ENCODE measurements around the gene PAGR1.
"Not testable (repeated sequence)": the region's sequence is repeated elsewhere in the genome, so short reads cannot be mapped to it uniquely, and the experiment has no call there.

The PAGR1 gene

DNA sequence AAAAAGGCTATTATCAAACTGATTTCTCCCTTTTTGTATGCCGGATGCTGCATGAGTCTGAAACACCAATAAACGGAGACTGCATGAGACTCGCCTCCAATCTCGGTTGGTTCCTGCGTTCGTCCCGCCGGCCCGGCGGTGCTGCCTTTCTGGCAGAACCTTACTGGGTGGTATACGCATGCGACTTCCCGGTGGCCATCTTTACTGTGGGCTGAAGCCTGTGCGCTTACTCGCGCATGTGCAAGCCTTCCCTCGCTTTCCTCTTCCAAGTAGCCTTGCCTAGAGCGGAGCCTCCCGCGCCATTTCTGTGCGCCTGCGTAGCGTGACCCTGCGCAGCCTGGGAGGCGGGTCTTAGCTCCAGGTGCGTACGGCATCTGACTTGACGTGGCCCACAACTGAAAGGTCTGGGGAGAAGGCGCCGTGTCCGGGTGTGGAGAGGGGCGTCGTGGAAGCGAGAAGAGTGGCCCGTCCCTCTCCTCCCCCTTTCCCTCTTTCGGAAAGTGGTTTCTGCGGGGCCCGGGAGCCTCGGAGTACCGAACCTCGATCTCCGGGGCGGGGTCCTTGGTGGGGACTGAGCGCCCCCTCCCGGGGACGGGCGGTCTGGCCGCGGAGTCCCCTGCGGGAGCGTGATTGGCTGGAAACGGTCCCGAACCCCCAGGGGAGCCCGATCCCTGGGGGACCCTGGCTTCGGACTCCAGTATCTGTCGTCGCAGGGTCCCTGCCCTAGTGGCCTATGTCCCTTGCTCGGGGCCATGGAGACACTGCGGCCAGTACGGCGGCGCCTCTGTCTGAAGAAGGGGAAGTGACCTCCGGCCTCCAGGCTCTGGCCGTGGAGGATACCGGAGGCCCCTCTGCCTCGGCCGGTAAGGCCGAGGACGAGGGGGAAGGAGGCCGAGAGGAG, at the start of gene PAGR1:
PAGR1 (plus strand) TSS at position 360 of the 901 bp plus-strand sequence; CDS start at position 734, 374 bp downstream.
- DNase-seq (ENCODE audit: low spot score), result peak; percentile 98

DNA sequence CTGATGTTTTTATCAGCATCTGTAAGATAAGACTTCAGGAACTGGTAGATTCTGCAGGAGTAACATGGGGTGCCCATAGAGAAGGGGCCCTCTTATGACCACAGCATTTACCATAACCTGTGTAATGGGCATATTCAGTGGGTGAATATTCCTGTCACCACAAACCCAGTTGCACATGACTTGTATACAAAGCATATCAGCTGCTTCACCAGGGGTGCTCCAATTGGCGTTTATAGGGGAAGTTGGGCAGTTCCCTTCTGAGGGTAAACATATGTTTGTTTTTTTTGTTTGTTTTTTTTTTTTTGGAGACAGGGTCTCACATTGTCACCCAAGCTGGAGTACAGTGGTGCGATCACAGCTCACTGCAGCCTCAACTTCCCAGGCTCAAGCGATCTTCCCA, 49.4 kb upstream of the PAGR1 start:
- no peak for DNase-seq (ENCODE audit: low spot score)

DNA sequence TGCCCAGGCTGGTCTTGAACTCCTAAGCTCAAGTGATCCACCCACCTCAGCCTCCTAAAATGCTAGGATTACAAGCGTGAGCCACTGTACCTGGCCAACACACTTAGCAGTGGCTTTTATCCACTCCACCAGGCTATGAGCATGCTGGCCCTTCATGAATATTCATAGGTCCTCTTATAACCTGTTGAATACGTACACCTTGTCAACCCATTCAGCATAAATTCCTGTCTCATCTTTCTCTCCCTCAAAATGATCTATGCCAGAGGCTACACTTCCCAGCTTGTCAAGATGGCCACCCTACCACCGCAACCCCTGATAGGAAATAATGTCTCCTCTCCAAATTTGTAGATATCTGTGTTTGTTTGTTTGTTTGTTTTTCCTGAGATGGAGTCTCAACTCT, 48.9 kb upstream of the PAGR1 start:
- DNase-seq (ENCODE audit: low spot score), result no peak

- no peak for DNase-seq (ENCODE audit: low spot score)
Observed at GRCh38 chr16:29769507-29769906, 46.4 kb upstream of the PAGR1 start.

DNA sequence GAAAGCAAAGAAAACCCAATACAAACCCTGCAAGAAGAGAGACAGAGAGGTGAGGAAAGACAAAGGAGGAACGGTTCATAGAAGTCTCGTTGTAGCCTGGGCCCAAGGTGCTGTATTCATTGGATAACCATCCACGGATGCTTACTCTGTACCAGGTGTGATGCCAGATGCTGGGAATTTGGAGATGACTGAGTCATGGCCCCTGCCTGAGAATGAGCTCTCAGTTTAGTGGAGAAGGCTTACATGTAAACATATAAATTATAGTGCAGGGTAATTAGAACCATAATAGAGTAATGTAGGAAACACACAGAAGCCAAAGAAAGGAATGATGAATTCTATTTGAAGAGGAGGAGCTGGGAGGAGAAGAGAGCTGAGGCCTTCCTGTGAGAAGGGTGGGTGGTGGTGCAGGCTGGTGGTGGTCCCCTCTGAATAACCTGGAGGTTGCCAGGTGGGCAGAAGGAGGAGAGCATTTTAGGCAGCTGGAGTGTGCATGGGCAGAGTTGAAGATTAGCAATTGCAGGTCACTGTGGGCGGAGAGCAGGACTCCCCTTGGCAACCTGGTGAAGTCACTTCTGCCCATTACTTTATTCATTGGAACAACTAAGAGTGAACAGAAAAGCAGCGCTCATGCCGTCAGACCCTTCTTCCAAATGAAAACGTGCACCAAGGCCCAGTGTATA, 45.6 kb upstream of the PAGR1 start:
- DNase-seq (ENCODE audit: low spot score), result no peak

DNA sequence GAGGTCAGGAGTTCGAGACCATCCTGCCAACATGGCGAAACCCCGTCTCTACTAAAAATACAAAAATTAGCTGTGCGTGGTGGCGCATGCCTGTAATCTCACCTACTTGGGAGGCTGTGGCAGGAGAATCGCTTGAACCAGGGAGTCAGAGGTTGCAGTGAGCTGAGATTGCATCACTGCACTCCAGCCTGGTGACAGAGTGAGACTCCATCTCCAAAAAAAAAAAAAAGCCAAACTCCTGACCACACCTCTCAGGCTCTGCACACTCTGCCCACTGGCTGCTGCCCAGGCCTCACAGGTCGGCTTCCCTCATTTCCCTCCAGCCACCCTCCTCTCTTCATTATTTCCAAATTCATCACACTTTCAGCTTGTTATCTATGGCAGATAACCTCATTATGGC, 43.6 kb upstream of the PAGR1 start:
- not testable (repeated sequence) for DNase-seq (ENCODE audit: low spot score)

- DNase-seq (ENCODE audit: low spot score), result no peak
Observed at GRCh38 chr16:29774730-29775129, 41.2 kb upstream of the PAGR1 start.

DNA sequence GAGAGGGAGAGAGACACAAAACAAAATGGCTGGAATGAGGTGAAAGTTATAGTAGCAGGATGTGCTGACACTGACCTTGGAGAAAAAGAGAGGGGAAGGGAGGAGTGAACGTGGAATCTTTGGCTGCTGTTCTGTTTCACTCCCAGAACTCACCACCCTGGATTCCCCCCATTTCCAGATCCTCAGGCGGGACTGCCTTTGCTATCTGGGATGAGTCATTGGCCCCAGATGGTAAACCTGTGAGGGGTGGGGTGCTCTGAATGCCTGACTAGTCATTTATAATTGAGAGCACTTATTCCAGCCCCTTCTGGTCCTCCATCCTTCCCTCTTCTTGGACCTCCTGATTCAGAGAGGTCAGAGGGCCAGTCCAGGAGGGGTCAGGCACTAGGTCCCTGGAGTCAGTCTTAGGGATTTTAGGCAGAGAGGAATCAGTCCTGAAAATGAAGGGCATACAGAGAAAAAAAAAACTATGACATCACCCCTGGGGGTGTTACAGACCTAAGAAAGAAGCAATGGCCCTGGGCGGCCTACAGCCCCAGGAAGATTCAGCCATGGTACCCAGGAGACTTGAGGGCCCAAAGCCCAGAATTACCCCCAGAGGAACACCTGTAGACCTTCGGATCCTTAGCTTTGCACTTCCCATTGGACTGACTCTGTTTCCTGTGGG, 40.1 kb upstream of the PAGR1 start:
- DNase-seq (ENCODE audit: low spot score), result no peak

DNA sequence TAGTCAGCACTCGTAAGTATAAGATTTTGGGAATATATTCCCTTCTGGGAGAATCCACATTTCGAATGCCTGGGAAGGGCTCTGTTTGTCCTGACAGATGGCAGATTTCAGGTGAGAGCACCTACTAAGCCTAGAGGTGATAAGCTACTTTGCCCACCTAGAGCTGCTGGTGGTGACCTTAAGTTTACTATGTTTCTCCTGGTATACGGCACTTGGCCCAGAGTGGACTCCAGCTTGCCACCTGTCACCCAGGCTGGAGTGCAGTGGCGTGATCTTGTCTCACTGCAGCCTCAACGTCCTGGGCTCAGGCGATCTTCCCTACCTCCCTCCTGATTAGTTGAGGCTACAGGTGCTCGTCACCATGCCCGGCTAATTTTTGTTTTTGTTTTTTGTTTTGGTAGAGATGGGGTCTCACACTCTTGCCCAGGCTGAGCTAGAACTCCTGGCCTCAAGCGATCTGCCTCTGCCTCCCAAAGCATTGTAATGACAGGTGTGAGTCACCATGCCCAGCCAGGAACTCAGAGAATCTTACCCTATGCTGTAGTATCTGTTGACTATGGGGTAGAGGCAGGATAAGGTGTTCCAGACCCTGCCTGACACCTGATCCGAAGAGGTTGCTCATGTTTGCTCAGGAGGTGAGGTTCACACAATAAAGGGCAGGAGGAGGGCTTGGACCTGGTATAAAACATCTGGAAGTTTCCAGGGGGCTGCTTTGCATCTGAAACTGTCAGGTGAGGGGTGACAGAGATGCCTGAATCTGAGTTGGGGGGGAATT, 38.2 kb upstream of the PAGR1 start, which contains the start of gene ZG16:
ZG16 (plus strand) TSS at position 681 of the 775 bp plus-strand sequence. CDS start 1,011 bp downstream, outside the sequence.
- DNase-seq (ENCODE audit: low spot score), result no peak

DNA sequence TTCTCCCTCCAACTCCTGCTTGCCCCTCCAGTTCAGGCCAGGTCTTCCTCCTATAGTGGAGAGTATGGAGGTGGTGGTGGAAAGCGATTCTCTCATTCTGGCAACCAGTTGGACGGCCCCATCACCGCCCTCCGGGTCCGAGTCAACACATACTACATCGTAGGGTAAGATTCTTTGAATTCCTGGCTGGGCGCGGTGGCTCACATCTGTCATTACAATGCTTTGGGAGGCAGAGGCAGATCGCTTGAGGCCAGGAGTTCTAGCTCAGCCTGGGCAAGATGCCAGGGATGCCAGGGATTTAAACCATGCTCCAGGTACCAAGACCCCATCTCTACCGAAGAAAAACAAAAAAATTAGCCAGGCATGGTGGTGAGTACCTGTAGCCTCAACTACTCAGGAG, 36.5 kb upstream of the PAGR1 start:
- no peak for DNase-seq (ENCODE audit: low spot score)

DNA sequence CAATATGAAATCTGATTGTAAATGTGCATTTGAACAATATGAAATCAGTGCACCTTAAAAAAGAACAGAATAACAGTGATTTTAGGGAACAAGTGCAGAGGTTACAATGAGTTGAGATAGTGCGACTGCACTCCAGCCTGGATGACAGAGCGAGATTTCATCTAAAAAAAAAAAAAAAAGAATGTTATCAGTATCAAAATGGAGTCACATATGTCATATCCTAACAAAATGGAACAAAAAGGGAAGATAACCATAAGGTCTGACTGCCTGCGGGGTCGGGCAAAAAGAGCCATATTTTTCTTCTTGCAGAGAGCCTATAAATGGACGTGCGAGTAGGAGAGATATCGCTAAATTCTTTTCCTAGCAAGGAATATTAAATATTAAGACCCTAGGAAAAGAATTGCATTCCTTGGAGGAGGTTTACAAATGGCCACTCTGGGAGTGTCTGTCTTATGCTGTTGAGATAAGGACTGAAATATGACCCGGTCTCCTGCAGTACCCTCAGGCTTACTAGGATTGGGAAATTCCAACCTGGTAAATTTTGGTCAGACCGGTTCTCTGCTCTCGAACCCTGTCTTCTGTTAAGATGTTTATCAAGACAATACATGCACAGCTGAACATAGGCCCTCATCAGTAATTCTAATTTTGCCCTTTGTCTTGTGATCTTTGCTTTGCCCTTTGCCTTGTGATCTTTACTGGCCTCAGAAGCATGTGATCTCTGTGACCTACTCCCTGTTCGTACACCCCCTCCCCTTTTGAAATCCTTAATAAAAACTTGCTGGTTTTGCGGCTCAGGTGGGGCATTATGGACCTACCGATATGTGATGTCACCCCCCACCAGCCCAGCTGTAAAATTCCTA, 32.6 kb upstream of the PAGR1 start:
- not testable (repeated sequence) for DNase-seq (ENCODE audit: low spot score)

GRCh38 chr16:29784157-29784556, 31.8 kb upstream of the PAGR1 start:
- no peak for DNase-seq (ENCODE audit: low spot score)

GRCh38 chr16:29784901-29785500, 31.0 kb upstream of the PAGR1 start:
- peak; percentile 66 for DNase-seq (ENCODE audit: low spot score)

GRCh38 chr16:29787155-29787554, 28.8 kb upstream of the PAGR1 start:
- not testable (repeated sequence) for DNase-seq (ENCODE audit: low spot score)

GRCh38 chr16:29789775-29790182, 26.2 kb upstream of the PAGR1 start:
- DNase-seq (ENCODE audit: low spot score), result no peak

- peak; percentile 99 for DNase-seq (ENCODE audit: low spot score)
Observed at GRCh38 chr16:29790183-29790948, 25.6 kb upstream of the PAGR1 start, which contains the start of gene KIF22. Gene KIF22, plus strand, starts transcription at chr16:29790751. Its CDS starts 9 bp downstream, at chr16:29790760.

DNA sequence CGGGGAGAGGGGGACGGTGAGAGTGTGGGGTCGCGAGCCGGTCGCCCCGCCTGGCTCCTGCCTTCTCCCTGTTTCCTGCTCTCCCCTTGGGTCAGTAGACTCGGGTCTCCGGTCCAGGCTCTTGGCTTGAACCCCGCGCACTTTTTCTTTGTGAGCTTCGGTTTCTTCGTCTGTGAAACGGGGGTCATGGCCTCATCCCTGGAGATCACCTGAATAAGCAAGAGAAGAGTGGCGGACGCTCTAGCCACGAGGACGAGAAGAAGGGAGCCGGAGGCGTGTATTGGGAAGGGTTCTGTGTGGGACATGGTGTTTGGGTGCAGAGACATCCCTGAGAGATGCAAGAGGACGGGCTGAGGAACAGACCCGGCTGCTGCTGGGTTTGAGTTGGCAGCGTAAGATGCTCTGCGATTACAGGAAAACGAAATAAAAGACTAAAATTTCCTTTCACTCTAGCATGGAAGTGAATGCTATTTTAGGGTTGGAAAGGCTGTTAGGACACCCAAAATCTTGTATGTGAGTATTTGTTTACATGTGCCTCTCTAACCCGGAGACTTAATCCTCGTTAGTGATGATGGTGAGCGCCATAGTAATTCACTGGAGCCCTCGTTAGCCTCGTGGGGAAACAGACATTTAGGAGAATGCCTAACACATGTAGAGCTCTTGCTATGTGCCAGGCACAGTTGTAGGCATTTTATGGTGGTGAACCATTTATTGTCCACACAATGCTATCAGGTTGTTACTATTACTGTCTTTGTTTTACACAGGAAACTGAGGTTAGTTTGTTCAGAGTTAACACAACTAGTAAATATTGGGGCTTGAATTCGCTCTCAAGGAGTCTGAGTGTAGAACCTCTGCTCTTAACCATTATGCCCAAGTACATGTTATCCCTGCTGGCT, 24.8 kb upstream of the PAGR1 start:
- peak; percentile 25 for DNase-seq (ENCODE audit: low spot score)
